Hematopoietic multipotent progenitor cell treated with erythropoietin and hydrocortisone succinate and interleukin-3 and kit ligand, for 8 days (in vitro differentiated cells): ENCODE data around the gene RNF157.
"Not testable (repeated sequence)": the region's sequence is repeated elsewhere in the genome, so short reads cannot be mapped to it uniquely, and the experiment has no call there.

Experiments used
- DNase-seq: peaks from one replicate; pipeline ENCODE4 v3.0.0-alpha.2; 2015

Gene RNF157

DNA sequence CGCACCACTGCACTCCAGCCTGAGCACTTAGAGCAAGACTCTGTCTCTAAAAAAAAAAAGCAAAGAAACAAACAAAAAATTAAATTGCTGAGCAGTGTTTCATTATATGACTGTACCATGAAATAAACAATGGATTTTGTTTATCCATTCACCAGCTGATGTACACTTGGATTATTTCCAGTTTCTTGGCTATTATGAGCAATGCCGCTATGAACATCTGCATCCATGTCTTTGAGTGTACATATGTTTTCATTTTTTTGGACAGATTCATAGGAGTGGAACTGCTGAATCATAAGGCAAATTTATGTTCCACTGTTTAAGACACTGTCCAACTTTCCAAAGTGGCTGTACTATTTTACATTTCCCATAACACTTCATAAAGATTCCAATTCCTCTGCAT lies 8.0 kb downstream of the RNF157 start:
- no peak for DNase-seq

DNA sequence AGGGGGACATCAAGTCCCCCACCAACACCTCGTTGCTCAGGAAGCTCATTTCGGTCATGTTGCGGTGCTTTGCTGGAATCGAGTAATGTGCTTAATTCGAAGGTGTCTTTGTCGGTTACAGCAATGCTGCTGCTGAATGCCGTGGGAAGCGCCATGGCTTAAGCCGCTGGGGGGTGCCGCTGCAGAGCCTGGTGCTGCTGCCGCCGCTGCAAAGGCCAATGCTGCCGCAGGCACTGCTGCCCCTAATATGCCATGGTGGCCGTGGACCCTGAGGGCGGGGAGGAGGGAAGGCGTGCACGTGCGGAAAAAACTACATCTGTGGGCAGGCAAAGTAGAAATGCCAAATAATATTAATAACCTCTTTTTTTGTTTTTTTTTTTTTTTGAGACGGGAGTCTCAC lies 13.5 kb downstream of the RNF157 start:
- not testable (repeated sequence) for DNase-seq

DNA sequence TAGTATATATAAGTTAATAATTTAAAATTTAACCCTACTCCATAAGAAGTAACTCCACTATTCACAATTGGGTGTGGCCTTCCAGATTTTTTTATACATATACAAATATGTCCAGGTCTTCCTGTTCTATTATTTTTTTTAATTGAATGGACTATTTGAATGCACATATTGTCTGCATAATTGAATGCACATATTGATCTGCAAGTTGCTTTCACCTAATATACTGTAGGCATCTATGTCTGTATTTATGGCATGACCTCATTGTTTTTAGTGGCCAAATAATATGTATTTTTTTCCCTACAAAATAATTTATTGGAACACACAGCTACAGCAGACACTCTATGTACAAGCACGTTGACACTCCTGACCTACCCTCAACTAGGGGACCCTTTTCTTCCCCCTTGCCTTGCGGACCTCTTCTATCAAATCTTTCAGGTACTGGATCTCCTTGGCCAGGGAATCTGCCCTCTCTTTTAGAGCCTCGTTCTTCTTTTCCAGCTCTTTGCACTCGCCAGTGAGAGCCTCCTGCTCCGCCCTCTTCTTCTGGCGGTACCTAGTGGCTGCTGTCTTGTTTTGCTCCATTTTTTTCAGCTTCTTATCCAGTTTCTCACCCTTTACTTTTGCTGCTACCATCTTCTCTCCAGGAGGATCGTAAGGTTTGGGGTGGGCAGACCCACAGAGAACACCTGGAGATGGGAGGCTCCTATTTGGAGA lies 14.8 kb downstream of the RNF157 start:
- not testable (repeated sequence) for DNase-seq

DNA sequence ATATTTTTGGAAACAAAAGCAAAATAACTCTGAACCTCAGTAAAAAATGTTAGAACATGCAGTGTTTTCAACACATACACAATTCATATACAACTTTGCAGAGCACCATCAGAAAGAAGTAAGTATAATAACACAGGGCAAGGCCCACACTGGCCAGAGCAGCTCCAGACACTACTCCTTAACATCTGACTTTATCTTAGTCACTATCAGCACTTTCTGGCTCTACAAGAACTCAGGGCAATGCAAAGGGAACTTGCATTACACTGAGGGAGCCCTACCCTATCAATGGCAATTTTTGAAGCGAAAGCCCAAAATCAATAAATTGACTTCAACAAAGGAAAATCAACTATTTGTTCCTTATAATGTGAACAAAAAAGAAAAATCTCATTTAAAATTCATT lies 16.5 kb downstream of the RNF157 start:
- DNase-seq = no peak

DNA sequence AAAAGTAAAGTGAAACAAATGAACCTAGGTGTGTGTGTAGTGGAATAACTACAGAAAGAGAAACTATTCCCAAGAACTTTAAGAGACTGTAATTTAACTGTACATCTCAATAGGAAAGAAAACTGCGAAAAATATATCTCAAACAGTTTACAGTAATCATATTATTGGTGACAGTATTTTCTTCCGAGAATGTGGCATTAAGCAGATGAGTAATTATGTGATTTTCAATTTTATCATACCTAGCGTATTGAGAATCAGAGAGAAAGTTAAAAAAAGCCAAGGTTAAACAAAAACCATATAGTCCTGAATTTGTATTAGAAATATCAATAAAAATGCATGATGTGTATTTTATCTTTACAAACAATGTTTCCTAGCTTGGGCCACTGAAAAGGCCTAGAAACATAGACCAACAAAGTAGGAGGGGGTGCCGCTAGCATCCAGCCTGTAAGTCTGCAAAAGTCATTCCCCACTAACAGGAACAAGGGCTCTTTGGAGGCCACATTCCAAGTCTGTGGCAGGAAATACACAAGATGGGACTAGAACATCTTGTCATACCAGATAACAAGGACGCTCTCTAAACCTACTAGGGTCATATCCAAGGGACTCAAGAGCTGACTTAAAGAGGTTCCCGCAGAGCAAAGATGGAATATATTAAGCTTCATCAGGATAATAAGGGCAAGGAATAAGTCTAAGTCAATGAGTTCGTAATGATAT lies 20.5 kb downstream of the RNF157 start:
- DNase-seq = no peak

DNA sequence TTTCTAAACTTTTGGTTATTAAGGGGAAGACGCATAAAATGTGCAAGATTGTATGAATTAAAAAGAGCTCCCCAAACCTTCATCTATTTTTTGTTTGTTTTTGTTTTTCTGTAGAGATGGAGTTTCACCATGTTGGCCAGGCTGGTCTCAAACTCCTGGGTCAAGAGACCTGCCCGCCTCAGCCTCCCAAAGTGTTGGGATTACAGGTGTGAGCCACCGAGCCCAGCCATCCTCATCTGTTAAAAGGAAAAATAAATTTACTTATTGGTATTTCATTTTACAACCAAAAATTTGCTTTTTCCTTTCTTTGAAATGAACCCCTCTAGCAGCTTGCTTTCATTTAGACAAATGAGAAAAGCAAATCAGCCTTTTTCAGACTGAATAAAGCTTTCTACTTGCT lies 23.2 kb downstream of the RNF157 start:
- DNase-seq = no peak

DNA sequence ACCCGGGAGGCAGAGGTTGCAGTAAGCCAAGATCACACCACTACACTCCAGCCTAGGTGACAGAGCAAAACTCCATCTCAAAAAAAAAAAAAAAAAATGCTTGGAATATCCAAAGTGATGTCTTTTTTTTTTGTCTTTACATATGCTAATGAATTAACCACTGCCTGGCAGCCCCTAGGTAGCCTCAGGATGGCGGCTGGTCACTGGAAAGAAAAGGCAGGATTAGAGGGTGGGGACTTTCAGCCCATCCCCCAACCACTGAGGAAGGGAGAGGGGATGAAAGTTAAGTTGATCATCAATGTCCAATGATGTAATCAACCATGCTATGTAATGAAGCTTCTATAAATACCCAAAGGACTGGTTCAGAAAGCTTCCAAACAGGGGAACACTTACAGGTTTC lies 26.8 kb downstream of the RNF157 start:
- no peak for DNase-seq

DNA sequence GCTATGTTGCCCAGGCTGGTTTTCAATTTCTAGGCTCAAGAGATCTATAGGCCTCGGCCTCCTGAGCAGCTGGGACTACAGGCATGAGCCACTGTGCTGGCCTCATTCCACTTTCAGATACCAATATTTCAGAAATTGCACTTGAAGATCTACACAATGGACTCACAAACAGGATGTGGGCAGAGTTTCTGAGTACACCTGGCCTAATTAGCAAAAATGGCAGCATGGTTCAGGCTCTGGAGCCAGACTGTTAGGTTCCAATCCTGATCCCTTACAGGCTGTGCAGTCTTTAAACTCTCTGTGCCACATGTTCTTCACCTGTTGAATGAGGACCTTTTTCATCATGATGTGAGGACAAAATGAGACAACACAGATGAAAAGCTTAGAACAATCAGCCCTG lies 32.2 kb downstream of the RNF157 start:
- DNase-seq = no peak

DNA sequence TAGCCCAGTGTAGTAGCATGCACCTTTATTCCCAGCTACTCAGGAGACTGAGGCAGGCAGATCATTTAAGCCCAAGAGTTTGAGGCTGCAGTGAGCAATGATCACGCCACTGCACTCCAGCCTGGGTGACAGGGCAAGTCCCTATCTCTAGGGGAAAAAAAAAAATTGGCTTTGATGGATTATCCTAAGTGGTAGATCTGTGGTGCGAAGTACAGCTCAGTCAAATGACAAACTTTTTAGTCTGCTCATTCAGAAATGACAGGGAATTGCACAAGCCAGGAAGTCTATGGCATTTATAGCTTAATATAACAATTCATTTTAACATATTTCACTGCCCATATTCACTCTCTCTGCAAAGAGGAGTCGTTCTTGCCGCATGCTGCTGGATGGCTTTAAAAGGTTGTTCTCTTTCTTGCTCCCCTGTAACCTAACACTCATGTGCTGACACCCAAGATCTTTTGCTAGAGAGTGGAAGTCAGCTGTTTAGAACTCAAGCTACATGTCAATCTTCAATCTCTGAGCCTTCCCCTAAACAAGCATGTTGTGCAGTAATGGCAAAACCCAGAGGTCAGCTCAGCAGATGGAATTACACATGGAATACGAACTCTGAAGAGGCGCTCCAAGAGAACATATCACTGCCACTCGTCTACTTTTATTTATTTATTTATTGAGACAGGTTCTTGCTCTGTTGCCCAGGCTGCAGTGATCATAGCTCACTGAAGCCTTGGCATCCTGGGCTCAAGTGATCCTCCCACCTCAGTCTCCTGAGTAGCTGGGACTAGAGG lies 32.8 kb downstream of the RNF157 start:
- DNase-seq = no peak

DNA sequence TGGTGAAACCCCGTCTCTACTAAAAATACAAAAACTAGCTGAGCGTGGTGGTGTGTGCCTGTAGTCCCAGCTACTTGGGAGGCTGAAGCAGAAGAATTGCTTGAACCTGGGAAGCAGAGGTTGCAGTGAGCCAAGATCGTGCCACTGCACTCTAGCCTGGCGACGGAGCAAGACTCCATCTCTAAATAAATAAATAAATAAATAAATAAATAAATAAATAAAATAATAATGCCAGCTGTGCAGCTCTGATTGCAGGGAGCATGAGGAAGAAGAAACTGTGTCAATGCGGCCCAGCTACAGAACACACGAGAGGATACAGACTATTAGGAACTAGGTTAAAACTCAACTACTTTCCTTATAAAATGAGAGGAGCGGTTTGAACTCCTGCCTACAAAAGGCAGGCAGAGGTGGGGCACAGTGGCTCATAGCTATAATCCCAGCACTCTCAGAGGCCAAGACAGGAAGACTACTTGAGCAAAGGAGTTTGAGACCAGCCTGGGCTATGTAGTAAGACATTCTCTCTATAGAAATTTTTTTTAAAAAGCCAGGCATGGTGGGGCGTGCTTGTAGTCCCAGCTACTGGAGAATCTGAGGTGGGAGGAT lies 34.6 kb downstream of the RNF157 start:
- DNase-seq = not testable (repeated sequence)

DNA sequence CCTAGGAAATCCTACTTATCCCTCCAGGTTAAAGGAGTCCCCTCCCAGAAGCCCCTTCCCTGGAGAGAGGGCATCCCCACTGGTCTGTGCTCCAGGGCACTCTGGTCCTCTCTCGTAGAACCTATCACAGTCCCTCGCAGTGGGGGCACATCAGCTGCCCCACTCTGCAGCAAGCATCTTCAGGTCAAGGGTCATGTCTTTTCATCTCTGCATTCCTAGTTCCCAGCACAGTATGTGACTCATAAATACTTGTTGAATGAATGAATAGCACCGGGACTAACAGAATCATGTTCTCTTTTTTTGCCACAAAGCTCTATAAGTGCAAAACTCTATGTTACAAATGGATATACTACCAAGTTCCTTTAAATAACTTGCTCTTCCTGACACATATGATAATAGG lies 36.0 kb downstream of the RNF157 start:
- no peak for DNase-seq

DNA sequence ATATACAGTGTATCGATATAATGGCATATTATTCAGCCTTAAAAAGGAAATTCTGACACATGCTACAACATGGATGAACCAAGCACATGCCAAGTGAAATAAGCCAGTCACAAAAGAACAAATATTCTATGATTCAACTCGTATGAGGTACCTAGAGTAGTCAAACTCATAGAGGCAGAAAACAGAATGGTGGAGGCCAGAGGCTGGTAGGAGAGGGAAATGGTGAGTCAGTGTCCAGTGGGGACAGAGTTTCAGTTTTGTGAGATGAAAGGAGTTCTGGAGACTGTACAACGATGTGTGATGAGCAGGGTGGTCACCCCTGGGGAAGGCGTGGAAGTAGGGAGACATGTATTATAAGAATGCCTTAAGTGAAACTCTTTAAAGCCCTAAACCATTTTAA lies 39.9 kb downstream of the RNF157 start:
- DNase-seq = no peak

DNA sequence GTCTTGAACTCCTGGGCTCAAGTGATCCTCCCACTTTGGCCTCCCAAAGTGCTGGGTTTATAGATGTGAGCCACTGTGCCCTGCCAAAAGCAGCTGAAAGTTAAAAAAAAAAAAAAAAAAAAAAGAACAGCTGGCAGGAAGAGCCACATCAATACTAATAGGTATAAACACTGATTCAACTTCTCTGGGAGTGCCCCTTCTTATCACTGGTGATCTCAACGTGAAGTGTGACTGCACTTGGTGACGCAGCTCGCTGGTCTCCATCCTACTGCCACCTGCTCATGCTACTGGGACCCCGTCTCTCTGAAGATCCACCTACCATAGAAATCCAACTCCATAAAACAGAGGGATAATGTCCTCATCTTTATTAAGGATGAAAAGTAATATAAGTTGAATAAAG lies 40.8 kb downstream of the RNF157 start:
- no peak for DNase-seq

DNA sequence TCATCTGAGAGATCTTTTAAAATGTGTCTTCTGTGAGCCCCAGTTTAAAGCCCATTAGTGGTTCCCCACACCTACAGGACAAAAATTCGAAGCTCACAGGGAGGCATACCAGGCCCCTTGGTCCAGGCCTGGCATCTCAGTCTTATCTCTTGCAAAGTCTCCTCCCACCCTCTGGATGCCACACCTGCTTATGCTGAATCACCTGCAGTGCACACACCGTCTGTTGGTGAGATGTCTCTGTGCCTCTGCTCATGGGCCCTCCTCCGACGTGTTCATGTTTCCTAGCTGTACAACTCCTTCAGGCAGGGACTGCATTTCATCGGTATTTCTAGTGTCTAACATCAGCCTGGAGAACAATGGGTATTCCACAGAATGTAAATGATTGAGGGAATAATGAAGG lies 41.6 kb downstream of the RNF157 start:
- DNase-seq = no peak

DNA sequence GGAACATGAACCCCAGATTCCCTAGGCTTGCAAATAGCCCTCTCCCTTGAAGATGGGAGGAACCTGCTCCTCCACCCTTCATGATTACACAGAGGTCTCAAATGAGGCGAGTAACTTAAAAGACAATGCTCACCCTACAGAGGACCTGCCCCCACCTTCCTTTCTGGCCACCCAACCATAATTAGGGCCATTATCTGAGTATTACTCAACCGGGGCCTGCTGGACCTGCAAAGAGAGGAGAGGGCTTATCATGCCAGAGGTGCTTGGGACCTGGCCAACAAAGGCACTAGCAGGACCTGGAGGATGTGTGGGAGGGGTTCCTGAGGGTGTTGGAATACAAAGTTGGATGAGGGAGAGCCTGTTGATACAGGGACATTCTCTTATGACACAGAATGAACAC lies 42.4 kb downstream of the RNF157 start:
- DNase-seq = no peak

DNA sequence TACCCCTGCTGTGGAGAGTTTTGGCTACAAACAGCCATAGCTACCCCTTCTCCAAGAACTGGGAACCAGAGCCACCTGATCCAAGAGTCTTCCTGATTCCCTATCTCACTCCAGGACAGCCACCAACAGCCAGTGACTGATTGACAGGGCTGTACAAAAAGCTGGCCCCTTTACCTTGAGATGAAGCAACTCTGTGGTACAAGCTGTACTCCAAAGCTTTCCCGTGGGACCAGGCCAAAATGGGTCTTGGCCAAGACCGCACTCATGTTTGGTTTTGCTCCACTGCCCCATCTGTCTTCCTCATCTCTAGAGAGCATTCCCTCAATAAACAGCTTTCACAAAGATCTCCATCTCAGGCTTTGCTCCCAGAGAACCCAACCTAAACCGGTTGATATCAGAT lies 43.6 kb downstream of the RNF157 start:
- DNase-seq = no peak

DNA sequence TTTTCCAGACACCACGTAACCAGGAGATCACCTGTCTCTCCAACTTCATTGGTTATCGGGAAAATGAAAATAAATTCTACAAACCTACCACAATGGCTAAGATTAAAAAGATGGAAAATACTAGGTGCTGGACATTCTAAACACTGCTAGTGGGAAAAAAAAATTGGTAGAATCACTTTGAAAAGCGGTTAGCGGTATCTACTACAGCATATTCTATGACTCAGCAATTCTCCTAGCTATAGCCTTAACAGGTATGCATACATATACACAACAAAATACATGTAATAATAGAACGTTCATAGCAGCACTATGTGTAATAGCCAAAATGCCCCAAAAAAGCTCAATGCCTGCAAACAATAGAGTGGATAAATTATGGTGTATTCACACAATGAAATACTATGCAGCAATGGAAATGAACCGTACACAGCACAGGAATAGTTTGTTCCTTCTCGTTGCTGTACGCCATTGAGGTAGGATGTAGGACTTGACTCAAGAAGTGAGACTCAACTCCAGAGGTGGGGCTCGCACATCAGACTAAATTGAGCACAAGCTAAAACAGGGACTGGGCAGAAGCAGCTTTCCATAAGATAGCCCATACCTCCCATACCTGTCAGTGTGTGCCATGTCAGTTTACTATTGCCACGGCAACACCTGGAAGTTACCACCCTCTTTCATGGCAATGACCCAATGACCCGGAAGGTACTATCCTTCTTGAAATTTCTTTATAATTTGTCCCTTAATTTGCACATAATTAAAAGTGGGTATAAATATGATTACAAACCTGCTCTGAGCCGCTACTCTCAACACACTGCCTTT lies 44.8 kb downstream of the RNF157 start:
- no peak for DNase-seq

DNA sequence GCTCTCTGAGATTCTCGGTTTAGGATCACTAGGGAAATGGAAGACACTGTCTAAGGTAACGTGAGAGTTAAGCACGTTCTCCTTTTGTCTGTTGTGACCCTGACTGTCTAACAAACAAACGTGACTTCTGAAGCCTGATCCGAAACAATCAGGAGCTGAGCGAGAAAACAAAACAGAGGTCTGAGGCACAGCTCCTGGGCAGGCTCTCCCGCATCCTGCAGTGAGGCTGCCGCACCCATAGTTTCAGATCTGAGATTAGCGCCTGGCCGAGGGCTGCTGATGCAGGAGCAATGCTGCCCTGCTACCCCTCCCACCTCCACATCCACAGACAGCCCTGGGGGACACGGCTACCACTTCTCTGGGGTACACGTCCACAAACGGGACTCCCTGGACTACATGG lies 46.7 kb downstream of the RNF157 start:
- DNase-seq = no peak

DNA sequence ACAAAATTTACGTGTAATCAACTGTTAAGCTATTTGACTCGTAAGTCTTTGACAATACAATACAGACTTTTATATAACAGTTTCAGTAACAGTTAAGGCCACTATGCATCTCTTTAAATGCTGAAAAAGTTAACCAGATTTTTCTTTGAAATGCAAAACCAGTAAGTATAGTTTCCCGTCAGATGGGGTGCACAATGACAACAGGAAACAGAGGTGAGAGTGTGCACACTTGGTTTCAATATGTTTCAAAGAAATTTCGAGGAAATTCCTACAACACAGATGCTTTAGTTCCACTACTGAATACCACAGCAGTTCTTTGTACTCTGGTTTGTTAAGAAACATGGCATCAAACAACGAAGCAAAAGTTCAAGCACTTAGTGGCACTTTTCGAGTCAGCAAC lies 48.4 kb downstream of the RNF157 start:
- no peak for DNase-seq

DNA sequence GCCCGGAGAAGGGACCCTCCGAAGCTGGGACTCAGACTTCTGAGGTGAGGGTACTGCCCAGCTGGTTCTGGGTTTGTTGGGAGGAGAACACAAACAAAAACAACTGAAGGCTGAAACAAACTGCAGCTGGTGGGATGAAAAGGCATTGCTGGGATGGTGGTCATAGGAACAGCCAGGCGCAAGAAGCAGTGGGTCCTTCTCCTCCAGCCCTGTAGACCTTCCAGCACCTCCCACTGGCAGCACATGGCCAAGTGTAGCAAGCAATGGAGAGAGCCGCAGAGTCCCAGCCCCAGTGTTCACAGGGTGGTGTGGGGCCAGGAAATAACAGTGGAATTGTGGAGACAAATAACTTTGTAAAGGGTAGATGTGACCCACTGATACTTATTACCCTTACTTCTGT lies 50.6 kb downstream of the RNF157 start:
- no peak for DNase-seq

DNA sequence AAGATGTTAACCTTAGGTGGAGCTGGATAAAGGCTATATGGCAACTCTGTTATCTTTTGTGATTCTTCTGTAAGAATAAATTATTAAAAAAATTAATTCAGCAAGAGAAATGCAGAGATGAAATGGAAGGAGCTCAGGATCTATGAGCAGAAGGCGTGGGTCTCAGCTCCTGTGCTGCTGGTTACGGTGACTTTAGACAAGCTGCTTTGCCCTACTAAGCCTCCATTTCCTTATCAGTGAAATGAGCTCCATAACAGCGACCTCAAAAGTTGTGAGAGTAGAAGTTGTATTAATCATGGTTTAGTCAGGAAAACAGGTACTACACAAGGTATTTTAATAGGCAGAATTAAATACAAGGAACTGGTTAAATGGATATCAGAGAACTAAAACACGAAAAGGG lies 51.0 kb downstream of the RNF157 start:
- DNase-seq = no peak

DNA sequence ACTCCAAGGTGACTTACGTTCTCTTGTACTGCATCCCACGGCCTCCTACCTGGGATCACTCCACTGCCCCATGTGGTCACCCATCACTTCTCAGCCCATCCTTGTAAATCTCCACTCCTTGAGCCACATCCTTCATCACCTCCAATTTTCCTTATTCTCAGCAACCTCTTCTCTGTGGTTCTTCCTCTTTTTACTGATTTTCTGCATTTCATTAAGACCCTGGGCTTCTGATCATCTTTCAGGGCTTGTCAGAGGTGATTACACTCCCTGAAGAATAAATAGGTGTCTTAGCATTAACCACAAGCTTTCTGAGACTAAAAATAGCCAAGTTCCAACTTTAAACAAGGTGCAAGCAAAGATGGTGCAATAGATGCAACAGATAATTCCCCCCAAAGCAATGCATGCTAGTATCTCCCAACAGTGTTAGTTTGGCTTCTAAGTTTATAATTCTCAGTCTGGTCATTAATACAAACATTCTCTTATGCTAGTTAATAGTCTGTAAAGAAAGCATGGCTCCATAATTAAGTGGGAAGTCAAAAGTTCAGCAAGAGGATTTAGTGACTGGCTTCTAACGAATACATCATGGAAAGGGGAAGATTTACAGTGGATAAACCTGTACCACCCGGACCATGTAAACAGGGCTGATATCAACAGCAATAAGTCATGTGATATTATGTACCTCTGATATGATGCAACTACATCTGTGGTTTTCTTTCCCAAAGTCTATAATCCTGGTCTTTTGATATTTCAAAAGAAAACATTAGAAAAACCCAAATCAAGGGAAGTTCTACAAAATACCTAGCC lies 51.9 kb downstream of the RNF157 start:
- DNase-seq = no peak
